Transverse colon (tissue), 4 donors: ENCODE results near the gene SLC39A11. TPM values are rescaled to one million over a fixed set of nuclear protein-coding genes. Genes with fewer than 3 reads are reported as not detected.
"Not testable (repeated sequence)": the region's sequence is repeated elsewhere in the genome, so short reads cannot be mapped to it uniquely, and the experiment has no call there.

Source experiments
- DNase-seq: peaks from one replicate; pipeline ENCODE4 v3.0.0-alpha.2; 2019
- H3K27ac ChIP-seq, 4 donors: fragments of 200-600 bp; sonication (generic); 2 replicates each; pipeline ENCODE4 v1.5.1; 2016 to 2018; ENCODE audit warnings: inconsistent platforms in 4 of 4
- H3K27me3 ChIP-seq: fragments of 200-600 bp; sonication (generic); 2 replicates; pipeline ENCODE4 v1.5.1; 2017; ENCODE audit warnings: inconsistent platforms
- H3K36me3 ChIP-seq, 4 donors: fragments of 200-600 bp; sonication (generic); 2 replicates each; pipeline ENCODE4 v1.5.1; 2017 to 2019; ENCODE audit warnings: inconsistent platforms in 4 of 4
- H3K4me1 ChIP-seq, 4 donors: fragments of 200-600 bp; sonication (generic); 2 replicates each; pipeline ENCODE4 v1.5.1; 2017 to 2020; ENCODE audit warnings: inconsistent platforms in 4 of 4
- H3K4me3 ChIP-seq, 4 donors: fragments of 200-600 bp; sonication (generic); 1 replicate in 1 of 4; 2 replicates in 3 of 4; pipeline versions ENCODE4 v1.5.1 to v1.6.1; 2017 to 2019; ENCODE audit warnings: inconsistent platforms in 4 of 4
- H3K9me3 ChIP-seq, 2 donors: fragments of 200-600 bp; sonication (generic); 2 replicates each; pipeline ENCODE4 v1.5.1; 2017 to 2019; ENCODE audit warnings: inconsistent platforms in 2 of 2
- CTCF ChIP-seq, 5 experiments: fragments of 200-600 bp in 3 of 5; fragments of 450-650 bp in 2 of 5; sonication (generic) in 3 of 5; IDR thresholded peaks; 1 replicate in 2 of 5; 2 replicates in 3 of 5; pipeline ENCODE4 v1.5.1; 2016 to 2017; ENCODE audit warnings: antibody characterized with exemption in 5 of 5, inconsistent platforms in 3 of 5, mild to moderate bottlenecking in 2 of 5, moderate library complexity in 1 of 5
- EP300 ChIP-seq: sonication (generic); formaldehyde crosslinking; IDR thresholded peaks from one replicate; pipeline ENCODE4 v1.6.1; 2017; ENCODE audit warnings: antibody characterized with exemption, low read depth
- POLR2A ChIP-seq: fragments of 450-650 bp; IDR thresholded peaks from one replicate; pipeline ENCODE4 v1.6.1; 2016; ENCODE audit warnings: antibody characterized with exemption, mild to moderate bottlenecking, moderate library complexity
- POLR2AphosphoS5 ChIP-seq, 3 donors: sonication (generic); formaldehyde crosslinking; IDR thresholded peaks; one replicate each; pipeline ENCODE4 v1.6.1; 2016; ENCODE audit warnings: antibody characterized with exemption in 3 of 3
- WGBS, 2 donors: methylation state at CpG; one replicate each; pipeline ENCODE4 v1.1.5; 2018; ENCODE audit warnings: low coverage in 1 of 2; 5-methylcytosine and 5-hydroxymethylcytosine counted together
- in situ Hi-C, 4 donors: fragments of 200-750 bp; cut with MboI; loops; one replicate each; pipeline versions ENCODE4 v1.15.0 to v1.15.1; 2017; ENCODE audit warnings: low sequenced_read_pairs in 3 of 4, low pct_ligation_motif_present in 1 of 4, low pct_unique_long_range_greater_than_20kb in 1 of 4
- intact Hi-C: fragments of 100-400 bp; cut with DNase I; formaldehyde crosslinking; loops from one replicate; pipeline ENCODE4 v1.15.1; 2023; ENCODE audit warnings: low total_unique reads
- total RNA-seq, 4 donors: library from RNA; depleted of rRNA; stranded (reverse); fragments of >200 nt; gene quantifications; one replicate each; pipeline ENCODE4 v1.1.0, GENCODE V29; 2016

The SLC39A11 gene
- total RNA-seq, 4 donors from 2014 or later: 20.7 to 49.7 (median 33.3) TPM

DNA sequence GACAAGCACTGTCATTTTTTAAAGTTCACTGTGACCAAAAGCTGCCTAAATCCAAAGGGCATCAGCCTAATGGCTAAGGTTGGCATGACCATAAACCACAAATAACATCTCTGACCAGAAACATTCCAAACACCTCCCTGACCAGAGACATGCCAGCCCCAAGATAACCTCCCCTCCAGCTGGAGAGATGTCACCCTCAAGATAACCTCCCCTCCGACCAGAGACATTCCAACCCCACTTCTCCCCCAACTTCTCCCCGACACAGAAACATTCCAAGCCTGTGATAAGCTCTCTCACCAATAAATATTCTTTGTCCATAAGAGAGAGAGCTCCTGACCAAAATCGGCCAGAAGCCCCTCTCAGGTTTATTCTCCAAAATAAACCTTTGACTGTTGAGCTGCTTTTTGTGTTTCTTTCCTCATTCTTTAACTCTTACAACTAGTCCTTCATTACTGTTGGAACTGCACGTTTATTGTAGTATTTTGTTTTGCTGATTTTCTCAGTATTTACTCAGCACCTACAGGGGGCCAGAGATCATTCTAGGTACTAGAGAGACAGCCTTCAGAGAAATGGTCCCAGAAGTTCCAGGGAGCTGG is 325.6 kb downstream of the SLC39A11 start:
- Histone ChIP-seq H3K9me3 (no peaks in the 10 kb centered on the region), H3K4me1 (no peaks in the 10 kb centered on the region), H3K36me3 (no peaks in the 10 kb centered on the region), H3K27ac (no peak overlapping the region), H3K27me3 (no peaks in the 10 kb centered on the region), H3K4me3 (no peak overlapping the region)
- in situ Hi-C loops: no loop called here
- TF ChIP-seq POLR2AphosphoS5 (IDR thresholded peaks at IDR 0.05) (no peak), CTCF (IDR thresholded peaks at IDR 0.05) (no peak), POLR2A (no peak), EP300 (no peak)
- no peak for DNase-seq
- intact Hi-C loops: no loop called here
- WGBS, 2 donors: 79 to 81% methylated on average over 4 of the region's 4 CpGs

DNA sequence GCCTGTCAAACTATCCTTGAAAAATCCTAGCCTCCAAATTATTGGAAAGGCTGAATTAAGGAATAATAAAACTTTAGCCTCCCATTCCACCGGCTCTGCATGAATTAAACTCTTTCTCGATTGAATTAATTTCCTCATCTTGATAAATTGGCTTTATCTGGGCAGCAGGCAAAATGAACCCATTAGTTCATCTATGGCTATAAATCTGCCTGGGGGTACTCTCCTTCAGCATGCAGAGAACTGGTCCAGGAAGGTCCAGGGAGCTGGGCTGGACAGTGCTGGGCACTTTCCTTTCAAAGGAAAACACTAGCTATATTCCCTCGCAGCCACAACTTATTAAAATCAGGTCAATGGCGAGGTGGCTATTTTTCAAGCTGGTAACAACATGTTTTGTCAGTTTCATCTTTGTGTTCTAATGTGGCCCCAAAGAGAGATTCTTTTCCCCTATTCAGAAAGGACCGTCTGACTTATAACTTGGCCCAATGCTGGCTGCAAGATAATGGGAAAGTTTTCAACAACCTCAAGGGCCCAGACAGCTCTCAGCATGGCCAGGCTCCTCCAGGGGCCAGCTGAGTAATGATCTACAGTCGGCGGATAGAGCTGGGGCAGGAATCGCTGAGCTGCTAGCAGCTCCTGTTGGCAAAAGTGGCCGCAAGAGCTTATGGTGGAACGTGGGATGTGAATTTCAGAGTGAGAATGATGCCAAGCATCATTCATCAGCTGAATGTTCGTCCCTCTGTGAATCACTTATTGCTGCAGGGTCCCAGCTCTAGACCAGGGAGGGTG is 326.9 kb downstream of the SLC39A11 start:
- no peaks in the 10 kb centered on the region for H3K27me3 ChIP-seq
- intact Hi-C loops (no loop called here), in situ Hi-C loops (no loop called here)
- TF ChIP-seq EP300: no peak
- TF ChIP-seq POLR2AphosphoS5 (IDR thresholded peaks at IDR 0.05): no peak
- no peak for TF ChIP-seq CTCF (IDR thresholded peaks at IDR 0.05)
- no peak for TF ChIP-seq POLR2A
- no peak overlapping the region for H3K27ac ChIP-seq
- DNase-seq: no peak
- no peaks in the 10 kb centered on the region for H3K9me3 ChIP-seq
- H3K36me3 ChIP-seq: no peaks in the 10 kb centered on the region
- WGBS, 2 donors: 80 to 93% methylated on average over 2 to 11 of the region's 11 CpGs
- H3K4me3 ChIP-seq: no peak overlapping the region
- no peaks in the 10 kb centered on the region for H3K4me1 ChIP-seq

- H3K27me3 ChIP-seq: no peaks in the 10 kb centered on the region
- H3K4me1 ChIP-seq: no peaks in the 10 kb centered on the region
- H3K36me3 ChIP-seq: no peaks in the 10 kb centered on the region
- TF ChIP-seq POLR2AphosphoS5 (IDR thresholded peaks at IDR 0.05) (no peak), CTCF (IDR thresholded peaks at IDR 0.05) (no peak), EP300 (no peak), POLR2A (no peak)
- no peak for DNase-seq
- intact Hi-C loops (no loop called here), in situ Hi-C loops (no loop called here)
- no peak overlapping the region for H3K4me3 ChIP-seq
- H3K9me3 ChIP-seq: no peaks in the 10 kb centered on the region
- H3K27ac ChIP-seq: no peak overlapping the region
- WGBS, 2 donors: 83 to 88% methylated on average over 1 to 3 of the region's 3 CpGs
Measured at GRCh38 chr17:72764632-72765041, 327.9 kb downstream of the SLC39A11 start.

- TF ChIP-seq EP300 (no peak), POLR2AphosphoS5 (IDR thresholded peaks at IDR 0.05) (no peak), CTCF (IDR thresholded peaks at IDR 0.05) (no peak), POLR2A (no peak)
- H3K9me3 ChIP-seq: no peaks in the 10 kb centered on the region
- DNase-seq: no peak
- no peak overlapping the region for H3K4me3 ChIP-seq
- no peak overlapping the region for H3K27ac ChIP-seq
- intact Hi-C loops (no loop called here), in situ Hi-C loops (no loop called here)
- no peaks in the 10 kb centered on the region for H3K36me3 ChIP-seq
- 73% methylated on average over 5 of the region's 5 CpGs; no CpG with 5 or more reads in 1 of the 2 donors for WGBS, 2 donors
- no peaks in the 10 kb centered on the region for H3K27me3 ChIP-seq
- H3K4me1 ChIP-seq: no peaks in the 10 kb centered on the region
Measured at GRCh38 chr17:72763981-72764380, 328.5 kb downstream of the SLC39A11 start.

DNA sequence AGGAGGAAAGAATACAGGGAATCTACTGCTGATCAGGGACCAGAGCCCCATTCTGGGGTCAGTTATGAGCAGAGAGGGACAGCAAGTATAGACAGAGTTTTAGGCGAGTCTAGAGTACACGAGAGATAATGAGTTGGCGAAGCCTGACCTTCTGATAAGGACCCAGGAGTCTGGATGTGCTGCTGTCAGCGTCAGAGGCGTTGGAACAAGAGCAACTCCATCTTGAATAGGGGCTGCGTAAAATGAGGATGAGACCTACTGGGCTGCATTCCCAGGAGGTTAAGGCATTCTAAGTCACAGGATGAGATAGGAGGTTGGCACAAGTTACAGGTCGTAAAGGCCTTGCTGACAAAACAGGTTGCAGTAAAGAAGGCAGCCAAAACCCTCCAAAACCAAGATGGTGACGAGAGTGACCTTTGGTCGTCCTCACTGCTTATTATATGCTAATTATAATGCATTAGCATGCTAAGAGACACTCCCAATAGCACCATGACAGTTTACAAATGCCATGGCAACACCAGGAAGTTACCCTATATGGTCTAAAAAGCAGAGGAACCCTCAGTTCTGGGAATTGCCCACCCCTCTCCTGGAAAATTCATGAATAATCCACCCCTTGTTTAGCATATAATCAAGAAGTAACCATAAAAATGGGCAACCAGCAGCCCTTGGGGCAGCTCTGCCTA is 330.5 kb downstream of the SLC39A11 start:
- 83 to 94% methylated on average over 6 to 9 of the region's 9 CpGs for WGBS, 2 donors
- H3K27me3 ChIP-seq, H3K36me3 ChIP-seq, H3K9me3 ChIP-seq, in situ Hi-C loops, intact Hi-C loops, H3K4me1 ChIP-seq, H3K27ac ChIP-seq, H3K4me3 ChIP-seq, DNase-seq: not testable (repeated sequence)
